NCI-H2227 treated with DMSO at 0.1 percent for 48 hours (cell line): ENCODE results near the gene CBX3.
"Not testable (repeated sequence)": the region's sequence is repeated elsewhere in the genome, so short reads cannot be mapped to it uniquely, and the experiment has no call there.

Experiments
- DNase-seq: peaks from one replicate; lab custom pipeline; 2025; lab: John Stamatoyannopoulos, UW

Gene CBX3

GRCh38 chr7:26202019-26202990 lies 760 bp downstream of the CBX3 start:
- DNase-seq: peak; percentile 23

- no peak for DNase-seq
These were observed 1.5 kb downstream of the CBX3 start for GRCh38 chr7:26203016-26203415.

- no peak for DNase-seq
These were observed 6.5 kb downstream of the CBX3 start for GRCh38 chr7:26208040-26208439.

- DNase-seq: no peak
These were observed 11.6 kb downstream of the CBX3 start for GRCh38 chr7:26212921-26213718.

GRCh38 chr7:26213807-26214515 lies 12.4 kb downstream of the CBX3 start:
- no peak for DNase-seq

- no peak for DNase-seq
These were observed 14.5 kb downstream of the CBX3 start for GRCh38 chr7:26216049-26216448.

- no peak for DNase-seq
These were observed 22.8 kb downstream of the CBX3 start for GRCh38 chr7:26224359-26224758.

- no peak for DNase-seq
These were observed 26.4 kb downstream of the CBX3 start for GRCh38 chr7:26227987-26228386.

- DNase-seq: no peak
These were observed 32.5 kb downstream of the CBX3 start for GRCh38 chr7:26233902-26234511.

GRCh38 chr7:26237035-26237807 lies 35.7 kb downstream of the CBX3 start:
- DNase-seq: no peak

GRCh38 chr7:26238032-26238431 lies 36.5 kb downstream of the CBX3 start:
- DNase-seq: no peak

GRCh38 chr7:26245150-26245549 lies 43.6 kb downstream of the CBX3 start:
- no peak for DNase-seq

GRCh38 chr7:26250239-26250638 lies 48.7 kb downstream of the CBX3 start:
- no peak for DNase-seq

GRCh38 chr7:26261866-26262265 lies 60.3 kb downstream of the CBX3 start:
- DNase-seq: not testable (repeated sequence)
